ENCODE measurements around the gene PUS7L.

- TF ChIP-seq POLR2A (IDR thresholded peaks at IDR 0.05; ENCODE audit: low read depth, low read length) = no peak
- TF ChIP-seq POLR2AphosphoS5 (IDR thresholded peaks at IDR 0.05; ENCODE audit: low read depth, low read length) = no peak
These were observed 62.4 kb downstream of the PUS7L start for GRCh38 chr12:43696154-43696553.
